ENCODE measurements around the gene RNASEH2A. TPM values are rescaled to one million over a fixed set of nuclear protein-coding genes. Genes with fewer than 3 reads are reported as not detected.
A peak's percentile ranks its signal among the peaks of the same experiment; 100 is the strongest.

RNASEH2A gene
- total RNA-seq, 1 experiment from 2014 or later, result 79.5 TPM

DNA sequence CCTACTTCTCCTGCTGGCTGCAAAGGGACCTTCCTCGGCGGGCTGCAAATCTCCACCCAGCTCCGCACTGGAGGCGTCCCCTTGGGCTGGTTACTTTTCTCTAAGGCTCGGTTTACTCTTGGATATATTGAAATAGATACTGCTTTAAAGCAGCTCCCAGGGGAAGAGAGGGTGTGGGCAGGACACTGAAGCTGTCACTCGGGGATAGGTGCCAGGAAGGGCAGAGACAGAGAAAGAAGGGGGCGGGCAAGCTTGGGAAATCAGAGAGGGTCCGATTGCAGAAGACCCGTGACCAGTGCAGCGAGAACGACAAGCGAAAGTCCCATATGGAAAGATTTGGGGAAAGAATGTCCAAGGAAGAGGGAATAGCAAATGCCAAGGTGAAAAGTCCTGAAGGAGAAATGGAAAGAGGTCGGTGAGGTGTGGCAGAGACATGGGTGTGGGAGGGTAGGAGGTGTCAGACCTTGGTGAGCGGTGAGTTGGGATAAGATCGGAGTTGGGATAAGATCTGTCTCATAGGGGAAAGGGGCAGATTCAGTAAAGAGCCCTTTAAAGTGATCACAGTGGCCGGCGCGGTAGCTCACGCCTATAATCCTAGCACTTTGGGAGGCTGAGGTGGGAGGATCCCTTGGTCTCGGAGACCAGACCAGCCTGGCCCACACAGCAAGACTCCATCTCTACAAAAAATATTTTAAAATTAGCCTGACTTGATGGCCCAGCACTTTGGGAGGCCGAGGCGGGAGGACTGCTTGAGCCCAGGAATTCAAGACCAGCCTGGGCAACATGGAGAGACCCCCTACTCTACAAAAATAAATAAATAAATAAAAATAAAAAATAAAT is 3.9 kb upstream of the RNASEH2A start:
- Histone ChIP-seq H3K4me2 (ENCODE audit: insufficient read depth, insufficient read length, low read length) (peak overlapping the region; percentile 84), H2AK5ac (ENCODE audit: insufficient read length, low read length) (no peak overlapping the region), H2AFZ (ENCODE audit: low read length) (no peak overlapping the region), H4K8ac (replicated peaks; ENCODE audit: insufficient read length, low read depth, low read length) (no peak overlapping the region), H3K14ac (ENCODE audit: insufficient read depth, low read length) (no peak overlapping the region), H3K79me1 (ENCODE audit: insufficient read depth, low read depth, low read length, poor library complexity, severe bottlenecking) (peaks cover 4% of the 10 kb centered on the region), H3T11ph (ENCODE audit: low read length) (no peak overlapping the region), H3K27me3 (ENCODE audit: insufficient read depth, low read length) (no peaks in the 10 kb centered on the region), H2BK15ac (ENCODE audit: low read depth, low read length) (no peak overlapping the region), H3K18ac (ENCODE audit: insufficient read length, low read depth, low read length) (no peak overlapping the region), H3K4ac (ENCODE audit: low read depth, low read length) (no peak overlapping the region), H2BK20ac (ENCODE audit: low read depth, low read length, poor library complexity, severe bottlenecking) (no peak overlapping the region), H2BK120ac (ENCODE audit: low read depth, low read length, poor library complexity, severe bottlenecking) (no peak overlapping the region), H3K9ac (ENCODE audit: extremely low read depth, insufficient read length, low read length) (no peak overlapping the region), H2BK5ac (ENCODE audit: insufficient read length, low read length) (no peak overlapping the region), H3K27ac (ENCODE audit: insufficient read length, low read depth, low read length) (no peak overlapping the region), H4K20me1 (ENCODE audit: control insufficient read depth, insufficient read depth, insufficient read length) (no peaks in the 10 kb centered on the region), H4K91ac (ENCODE audit: insufficient read length, low read depth, low read length) (no peak overlapping the region), H4K5ac (ENCODE audit: insufficient read length, low read depth, low read length) (no peak overlapping the region), H2BK12ac (ENCODE audit: insufficient read length, low read depth, low read length) (no peak overlapping the region), H3K9me3 (ENCODE audit: control insufficient read depth, low read depth, low read length) (no peaks in the 10 kb centered on the region), H3K56ac (ENCODE audit: insufficient read length, low read depth, low read length) (no peak overlapping the region), H3K23me2 (ENCODE audit: insufficient read length, low read depth, low read length, poor library complexity, severe bottlenecking) (peaks cover 28% of the 10 kb centered on the region), H3K23ac (ENCODE audit: insufficient read length, low read depth, low read length) (no peak overlapping the region), H3K79me2 (ENCODE audit: insufficient read depth, low read length) (no peaks in the 10 kb centered on the region), H3K4me1 (ENCODE audit: insufficient read depth, low read length) (no peaks in the 10 kb centered on the region; the same call in 1 of the 2 replicates)
- peak overlapping the region; percentile 91 to 94 for H3K4me3 Mint-ChIP-seq
- TF ChIP-seq, protein P1, sequence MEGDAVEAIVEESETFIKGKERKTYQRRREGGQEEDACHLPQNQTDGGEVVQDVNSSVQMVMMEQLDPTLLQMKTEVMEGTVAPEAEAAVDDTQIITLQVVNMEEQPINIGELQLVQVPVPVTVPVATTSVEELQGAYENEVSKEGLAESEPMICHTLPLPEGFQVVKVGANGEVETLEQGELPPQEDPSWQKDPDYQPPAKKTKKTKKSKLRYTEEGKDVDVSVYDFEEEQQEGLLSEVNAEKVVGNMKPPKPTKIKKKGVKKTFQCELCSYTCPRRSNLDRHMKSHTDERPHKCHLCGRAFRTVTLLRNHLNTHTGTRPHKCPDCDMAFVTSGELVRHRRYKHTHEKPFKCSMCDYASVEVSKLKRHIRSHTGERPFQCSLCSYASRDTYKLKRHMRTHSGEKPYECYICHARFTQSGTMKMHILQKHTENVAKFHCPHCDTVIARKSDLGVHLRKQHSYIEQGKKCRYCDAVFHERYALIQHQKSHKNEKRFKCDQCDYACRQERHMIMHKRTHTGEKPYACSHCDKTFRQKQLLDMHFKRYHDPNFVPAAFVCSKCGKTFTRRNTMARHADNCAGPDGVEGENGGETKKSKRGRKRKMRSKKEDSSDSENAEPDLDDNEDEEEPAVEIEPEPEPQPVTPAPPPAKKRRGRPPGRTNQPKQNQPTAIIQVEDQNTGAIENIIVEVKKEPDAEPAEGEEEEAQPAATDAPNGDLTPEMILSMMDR (conservative IDR thresholded peaks at IDR 0.05), result no peak
- no peaks in the 10 kb centered on the region; a peak in 1 of 5 replicates for H3K9me3 Mint-ChIP-seq
- DNase-seq, result no peak
- H3K4me1 Mint-ChIP-seq, result peaks cover 16 to 27% of the 10 kb centered on the region in 2 experiments
- peaks cover 6% of the 10 kb centered on the region for H3K27me3 Mint-ChIP-seq (ENCODE audit: low read depth)
- H3K27ac Mint-ChIP-seq, result no peak overlapping the region; a peak in 1 of 7 replicates
- H3K36me3 Mint-ChIP-seq (ENCODE audit: insufficient read depth in 1 of 3, low read depth in 3 of 3), result peaks cover 13 to 45% (median 28%) of the 10 kb centered on the region in 3 experiments; a peak in 6 of 7 replicates
- WGBS (ENCODE audit: extremely low coverage, insufficient read length, low lambda C conversion rate), result no CpG with 5 or more reads among the region's 22 CpGs
